Stimulated activated CD4-positive, alpha-beta T cell treated with anti-CD3 and anti-CD28 coated beads, TNF-alpha, amount 100 ng/mL, for 24 hours (primary cell): ENCODE measurements around the gene GUCY2D.
A peak's percentile ranks its signal among the peaks of the same experiment; 100 is the strongest.
"Not testable (repeated sequence)": the region's sequence is repeated elsewhere in the genome, so short reads cannot be mapped to it uniquely, and the experiment has no call there.

ENCODE experiments used
- DNase-seq, 3 experiments: peaks; one replicate each; pipeline ENCODE4 v3.0.0-alpha.2; 2020; ENCODE audit warnings: low read depth in 3 of 3

The GUCY2D gene

GRCh38 chr17:8044819-8045810 is 42.7 kb downstream of the GUCY2D start:
- DNase-seq = no peak

DNA sequence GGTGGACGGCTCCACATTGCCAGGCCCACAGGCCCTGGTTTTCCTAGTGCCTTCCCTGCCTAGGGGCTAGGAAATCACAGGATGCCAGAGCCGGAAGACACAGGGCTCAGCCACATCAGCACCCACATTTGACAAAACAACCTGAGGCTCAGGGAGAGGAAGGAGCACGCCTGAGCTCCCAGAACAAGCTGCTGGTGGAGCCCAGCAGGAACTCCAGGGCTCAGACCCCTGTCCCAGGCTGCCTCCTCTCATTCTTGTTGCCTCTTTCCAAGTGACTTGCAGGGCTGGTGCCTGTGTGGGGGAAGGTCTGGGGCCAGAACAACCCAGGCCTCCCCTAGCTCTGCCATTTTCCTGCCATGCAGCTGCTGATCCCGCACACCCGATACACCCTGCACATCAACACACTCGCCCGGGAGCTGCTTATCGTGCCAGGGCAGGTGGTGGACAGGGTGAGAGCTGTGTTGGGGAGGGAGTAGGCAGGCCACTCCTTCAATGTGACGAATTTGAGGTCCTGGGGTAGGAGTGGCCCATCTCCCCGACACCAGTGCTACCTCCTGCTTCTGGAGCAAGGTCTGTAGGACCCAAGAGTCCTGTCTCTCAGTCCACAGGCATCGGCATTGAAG is 44.0 kb downstream of the GUCY2D start:
- no peak for DNase-seq

DNA sequence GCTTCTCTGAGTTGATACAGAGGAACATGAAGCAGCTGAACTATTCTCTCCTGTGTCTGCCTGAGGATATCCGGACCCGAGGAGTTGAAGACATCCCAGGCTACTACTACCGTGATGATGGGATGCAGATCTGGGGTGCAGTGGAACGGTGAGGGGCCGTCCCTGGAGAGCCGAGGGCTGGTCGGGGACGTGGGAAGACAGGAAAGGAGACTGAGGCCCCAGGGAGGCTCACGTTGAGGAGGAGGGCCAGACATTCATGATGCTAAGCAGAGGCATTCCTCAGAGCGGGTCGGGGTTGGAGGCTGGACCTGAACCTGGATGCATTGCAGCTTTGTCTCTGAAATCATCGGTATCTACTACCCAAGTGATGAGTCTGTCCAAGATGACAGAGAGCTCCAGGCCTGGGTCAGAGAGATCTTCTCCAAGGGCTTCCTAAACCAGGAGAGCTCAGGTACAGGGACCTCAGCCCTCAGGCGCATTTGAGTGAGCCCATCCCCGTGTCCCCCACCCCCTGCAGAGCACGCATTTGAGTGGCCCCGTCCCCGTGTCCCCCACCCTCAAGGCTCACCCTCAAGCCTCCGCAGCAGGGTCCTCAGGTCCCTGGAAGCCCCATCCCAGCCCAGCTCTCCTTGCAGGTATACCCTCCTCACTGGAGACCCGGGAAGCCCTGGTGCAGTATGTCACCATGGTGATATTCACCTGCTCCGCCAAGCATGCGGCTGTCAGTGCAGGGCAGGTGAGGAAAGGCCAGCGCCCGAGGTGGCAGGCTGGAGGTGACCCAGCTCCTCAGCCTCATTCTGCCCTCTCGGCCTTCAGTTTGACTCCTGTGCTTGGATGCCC is 44.7 kb downstream of the GUCY2D start:
- no peak for DNase-seq

DNA sequence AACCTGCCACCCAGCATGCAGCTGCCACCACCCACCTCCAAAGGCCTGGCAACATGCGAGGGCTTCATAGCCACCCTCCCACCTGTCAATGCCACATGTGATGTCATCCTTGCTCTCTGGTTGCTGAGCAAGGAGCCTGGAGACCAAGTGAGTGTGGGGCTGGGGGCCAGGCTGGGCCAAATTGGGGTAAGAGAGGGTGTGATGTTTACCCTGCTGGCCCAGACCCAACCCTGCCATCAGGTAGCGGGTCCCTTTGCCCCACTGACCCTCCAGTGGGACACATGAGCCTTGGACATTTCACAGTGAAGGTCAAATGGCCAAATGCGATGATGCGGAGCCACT is 45.3 kb downstream of the GUCY2D start:
- DNase-seq = no peak

DNA sequence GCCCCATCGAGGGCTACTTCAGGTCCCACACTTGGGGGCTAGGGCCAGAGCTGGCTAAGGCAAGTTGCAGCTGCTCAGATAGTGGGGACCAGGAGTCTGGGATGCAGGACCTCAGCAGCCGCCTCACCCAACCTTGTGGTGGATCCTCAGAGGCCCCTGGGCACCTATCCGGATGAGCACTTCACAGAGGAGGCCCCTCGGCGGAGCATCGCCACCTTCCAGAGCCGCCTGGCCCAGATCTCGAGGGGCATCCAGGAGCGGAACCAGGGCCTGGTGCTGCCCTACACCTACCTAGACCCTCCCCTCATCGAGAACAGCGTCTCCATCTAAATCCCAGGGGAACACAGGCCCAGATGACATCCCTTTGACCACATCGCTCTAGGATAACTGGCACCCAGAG is 45.8 kb downstream of the GUCY2D start:
- no peak for DNase-seq

DNA sequence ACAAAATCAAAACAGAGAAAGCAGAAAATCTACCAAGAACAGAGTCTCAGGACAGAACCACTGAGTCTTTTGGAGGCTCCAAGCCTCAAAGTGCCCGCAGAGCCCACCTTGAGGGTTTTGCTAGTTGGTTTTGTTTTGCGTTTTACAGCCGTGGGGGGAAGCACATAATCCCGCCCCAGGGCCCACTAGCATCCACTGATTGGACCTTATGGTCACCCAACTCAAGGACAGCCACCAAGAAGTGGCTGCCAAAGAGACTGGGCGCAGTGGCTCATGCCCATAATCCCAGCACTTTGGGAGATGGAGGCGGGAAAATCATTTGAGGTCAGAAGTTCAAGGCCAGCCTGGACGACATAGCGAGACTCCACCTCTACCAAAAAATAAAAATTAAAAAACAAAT is 46.3 kb downstream of the GUCY2D start:
- DNase-seq = no peak

DNA sequence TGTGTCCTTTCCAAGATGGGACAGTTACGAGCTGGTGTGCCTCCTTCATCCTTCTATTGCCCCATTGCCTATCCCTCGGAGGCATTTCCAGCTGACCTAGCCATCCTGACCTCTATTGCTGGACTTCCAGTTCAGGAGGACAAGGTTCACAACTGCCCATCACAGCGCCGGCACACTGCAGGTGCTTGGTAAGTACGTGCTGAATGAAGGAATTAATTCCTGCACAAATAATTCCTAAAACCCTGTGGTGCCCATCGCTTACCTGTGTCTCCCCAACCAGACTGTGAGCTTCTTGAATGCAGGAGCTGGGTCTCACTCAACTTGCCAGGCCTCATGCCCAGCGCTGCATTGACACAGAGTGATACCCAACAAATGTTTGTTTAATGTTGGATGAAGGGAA is 49.4 kb downstream of the GUCY2D start:
- DNase-seq = no peak

DNA sequence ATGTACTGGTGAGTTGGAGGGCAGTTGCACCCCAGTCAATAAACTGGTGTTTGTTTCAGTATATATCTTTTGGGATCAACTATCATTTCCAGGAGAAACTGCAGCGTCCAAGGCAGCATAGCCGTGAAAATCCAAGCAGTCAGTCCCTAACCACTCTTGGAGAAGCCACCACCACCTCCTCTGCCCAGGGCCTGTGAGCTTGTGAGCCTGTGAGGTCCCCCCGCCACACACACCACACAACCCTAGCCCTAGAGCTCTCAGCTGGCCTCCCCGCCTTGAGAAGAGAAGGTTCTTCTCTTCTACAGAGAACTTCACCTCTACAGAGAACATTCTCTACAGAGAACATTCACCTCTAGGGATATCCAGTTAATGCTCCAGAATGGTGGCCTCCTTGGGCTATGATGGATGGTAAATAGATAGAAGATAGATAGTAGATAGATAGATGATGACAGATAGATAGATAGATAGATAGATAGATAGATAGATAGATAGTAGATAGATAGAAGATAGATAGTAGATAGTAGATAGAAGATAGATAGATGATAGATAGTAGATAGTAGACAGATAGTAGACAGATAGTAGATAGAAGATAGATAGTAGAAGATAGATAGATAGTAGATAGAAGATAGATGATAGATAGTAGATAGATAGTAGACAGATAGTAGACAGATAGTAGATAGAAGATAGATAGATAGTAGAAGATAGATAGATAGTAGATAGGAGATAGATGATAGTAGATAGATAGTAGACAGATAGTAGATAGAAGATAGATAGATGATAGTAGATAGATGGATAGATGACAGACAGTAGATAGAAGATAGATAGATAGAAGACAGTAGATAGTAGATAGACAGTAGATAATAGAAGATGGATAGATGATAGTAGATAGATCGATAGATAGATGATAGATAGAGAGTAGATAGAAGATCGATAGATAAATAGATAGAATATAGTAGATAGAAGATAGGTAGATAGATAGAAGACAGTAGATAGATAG is 50.1 kb downstream of the GUCY2D start:
- DNase-seq = no peak

GRCh38 chr17:8053600-8053999 is 51.2 kb downstream of the GUCY2D start:
- no peak for DNase-seq

DNA sequence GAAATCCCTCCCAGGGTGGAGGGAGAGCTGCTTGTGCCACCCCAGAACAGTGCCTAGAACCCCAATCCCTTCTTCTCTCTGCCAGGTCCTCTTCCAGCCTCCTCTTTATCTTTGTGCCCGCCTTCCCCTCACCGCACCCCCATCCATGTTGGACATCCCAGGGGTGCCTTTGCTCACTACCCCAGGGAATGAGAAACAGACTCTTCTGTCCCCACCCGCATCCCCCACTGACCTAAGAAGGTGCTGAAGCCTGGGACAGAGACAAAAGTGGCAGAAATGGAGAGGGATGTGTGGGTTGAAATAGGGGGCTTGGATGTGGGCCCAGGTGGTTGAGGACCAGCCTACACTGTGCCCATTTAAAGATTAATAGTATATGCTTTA is 53.4 kb downstream of the GUCY2D start:
- DNase-seq = no peak

GRCh38 chr17:8056232-8056975 is 54.0 kb downstream of the GUCY2D start:
- DNase-seq = no peak

DNA sequence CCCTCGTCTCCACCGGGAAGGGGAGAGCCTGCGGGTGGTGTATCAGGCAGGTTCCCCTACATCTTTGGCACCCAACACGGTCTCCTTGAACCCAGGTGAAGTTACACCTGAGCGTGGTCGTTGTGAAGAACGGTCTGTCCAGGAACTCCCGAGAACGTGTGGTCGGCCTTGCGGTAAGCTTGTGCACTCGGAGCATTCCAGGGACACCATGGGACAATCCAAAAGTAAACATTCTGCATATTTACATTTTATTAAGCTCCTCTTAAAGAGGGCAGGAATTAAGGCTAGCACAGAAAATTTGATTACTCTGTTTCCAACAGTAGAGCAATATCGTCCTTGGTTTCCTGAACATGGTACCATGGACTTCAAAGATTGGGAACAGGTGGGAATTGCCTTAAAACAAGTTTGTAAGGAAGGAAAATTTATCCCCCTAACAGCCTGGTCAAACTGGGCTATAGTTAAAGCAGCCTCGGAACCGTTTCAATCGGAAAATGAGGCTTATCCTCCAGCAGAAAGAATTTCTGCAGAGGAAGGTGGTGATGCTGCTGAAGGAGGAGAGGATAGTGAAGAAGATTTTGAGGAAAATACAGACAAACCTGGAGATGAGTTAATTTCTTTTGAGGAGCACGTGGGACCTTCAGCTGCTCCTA is 54.7 kb downstream of the GUCY2D start:
- no peak for DNase-seq

- peak in 2 of 3 experiments; percentile 17 to 43 for DNase-seq
Measured at GRCh38 chr17:8057691-8058114, 55.3 kb downstream of the GUCY2D start.

GRCh38 chr17:8059131-8059530 is 56.7 kb downstream of the GUCY2D start:
- no peak for DNase-seq

GRCh38 chr17:8060274-8060673 is 57.9 kb downstream of the GUCY2D start:
- peak; percentile 28 to 62 (median 37) for DNase-seq

DNA sequence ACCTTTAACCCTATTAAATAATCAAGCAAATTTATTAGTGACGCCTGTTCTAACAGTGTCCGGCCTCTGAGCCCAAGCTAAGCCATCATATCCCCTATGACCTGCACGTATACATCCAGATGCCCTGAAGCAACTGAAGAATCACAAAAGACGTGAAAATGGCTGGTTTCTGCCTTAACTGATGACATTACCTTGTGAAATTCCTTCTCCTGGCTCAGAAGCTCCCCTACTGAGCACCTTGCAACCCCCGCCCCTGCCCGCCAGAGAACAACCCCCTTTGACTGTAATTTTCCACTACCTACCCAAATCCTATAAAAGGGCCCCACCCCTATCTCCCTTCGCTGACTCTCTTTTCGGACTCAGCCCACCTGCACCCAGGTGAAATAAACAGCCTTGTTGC is 59.4 kb downstream of the GUCY2D start:
- not testable (repeated sequence) for DNase-seq

DNA sequence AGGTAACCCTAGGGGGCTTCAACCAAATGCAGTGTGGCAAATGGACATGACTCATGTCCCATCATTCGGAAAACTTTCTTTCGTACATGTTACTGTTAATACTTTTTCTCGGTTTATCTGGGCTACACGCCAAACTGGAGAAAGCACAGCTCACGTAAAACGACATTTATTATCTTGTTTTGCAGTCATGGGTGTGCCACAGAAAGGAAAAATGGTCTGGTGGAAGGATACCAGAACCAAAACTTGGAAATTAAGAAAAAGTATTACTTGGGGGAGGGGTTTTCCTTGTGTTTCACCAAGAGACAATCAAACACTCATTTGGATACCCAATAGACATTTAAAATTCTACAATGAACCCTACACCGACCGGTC is 60.0 kb downstream of the GUCY2D start:
- no peak for DNase-seq

DNA sequence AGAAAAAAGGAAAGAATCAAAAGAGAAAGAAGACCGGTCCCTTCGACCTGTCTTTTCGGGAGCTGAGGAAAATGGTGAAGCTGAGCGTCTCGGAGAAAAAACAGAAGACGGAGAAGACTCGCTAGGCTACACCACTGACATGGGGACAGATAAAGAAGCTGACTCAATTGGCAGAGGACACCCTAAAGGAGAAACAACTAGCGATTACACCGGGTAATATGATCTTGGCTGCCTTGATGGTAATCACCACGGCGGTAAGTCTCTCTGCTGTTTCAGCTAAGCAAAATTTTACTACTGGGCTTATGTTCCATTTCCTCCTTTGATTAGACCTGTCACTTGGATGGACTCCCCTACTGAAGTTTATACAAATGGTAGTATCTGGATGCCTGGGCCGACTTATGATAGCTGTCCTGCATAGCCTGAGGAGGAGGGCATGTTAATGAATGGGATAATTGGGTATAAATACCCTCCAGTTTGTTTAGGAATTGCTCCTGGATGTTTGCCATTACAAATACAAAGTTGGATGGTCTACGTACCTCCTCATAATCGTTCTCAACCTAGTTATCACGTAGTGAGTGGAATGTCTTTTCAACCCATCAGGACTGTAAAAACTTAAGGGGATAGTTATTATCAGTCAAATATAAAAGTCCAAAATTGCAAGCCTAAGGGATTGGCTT is 60.5 kb downstream of the GUCY2D start:
- DNase-seq = no peak
